HCT116 (cell line): ENCODE results near the gene MKNK1. TPM values are rescaled to one million over a fixed set of nuclear protein-coding genes. Genes with fewer than 3 reads are reported as not detected.

ENCODE experiments used
- ATAC-seq: fragments of 200-7000 bp; cut with Tn5 transposase; 2 replicates; pipeline ENCODE4 v1.9.1; 2020; ENCODE audit warnings: mild to moderate bottlenecking, moderate library complexity
- BruUV-seq: library from RNA; stranded (reverse); fragments of 400-500 nt; replicated peaks from 2 replicates; lab custom pipeline; 2021; lab: Mats Ljungman, UMichigan
- CTCF ChIA-PET: fragments of 300-600 bp; sonication (Branson Sonifier 250); formaldehyde crosslinking; loops from one replicate; lab custom pipeline; 2021; ENCODE audit warnings: antibody characterized with exemption; lab: Charles Lee
- POLR2A ChIA-PET: fragments of 300-600, 350-600 bp; sonication (Branson Sonifier 250); formaldehyde crosslinking; loops from one replicate; lab custom pipeline; 2021; ENCODE audit warnings: antibody characterized with exemption; lab: Charles Lee
- RAD21 ChIA-PET, 2 experiments: fragments of 300-600 bp; sonication (Branson Sonifier 250); formaldehyde crosslinking; loops; one replicate each; lab custom pipeline; 2023; ENCODE audit warnings: low total read pairs in 2 of 2; ENCODE audit not compliant: uncharacterized antibody in 2 of 2, unreplicated experiment in 2 of 2, low non-redundant PET in 1 of 2; lab: Charles Lee
- DNase-seq: peaks from one replicate; pipeline ENCODE4 v3.0.0-alpha.2; 2010; ENCODE audit warnings: low read depth, low spot score
- H2AFZ ChIP-seq: fragments of 200-600 bp; shearing (Covaris generic), sonication (generic); 2 replicates; pipeline ENCODE4 v1.6.1; 2017; ENCODE audit warnings: low read depth, mixed run types, mixed read lengths, antibody characterized with exemption, low read length; ENCODE audit not compliant: poor library complexity, severe bottlenecking
- H3K27ac ChIP-seq: 2 replicates; pipeline ENCODE4 v1.5.1; 2012; ENCODE audit warnings: low read depth, low read length
- H3K27me3 ChIP-seq: fragments of 200-600 bp; sonication (generic); 2 replicates; pipeline ENCODE4 v1.6.1; 2016; ENCODE audit warnings: mixed run types, low read length, mixed read lengths; ENCODE audit not compliant: insufficient read depth
- H3K36me3 ChIP-seq, 2 experiments: fragments of 200-500 bp in 1 of 2; fragments of 200-600 bp in 1 of 2; sonication (Bioruptor generic) in 1 of 2; sonication (generic) in 1 of 2; 2 replicates each; pipeline versions ENCODE4 v1.5.1 to v1.6.1; 2014 to 2016; ENCODE audit warnings: low read length in 2 of 2, inconsistent platforms in 1 of 2, mixed read lengths in 1 of 2, mixed run types in 1 of 2; ENCODE audit not compliant: insufficient read depth in 2 of 2, control insufficient read depth in 1 of 2
- H3K4me1 ChIP-seq, 2 experiments: fragments of 200-600 bp in 1 of 2; sonication (generic) in 1 of 2; 2 replicates each; pipeline versions ENCODE4 v1.5.1 to v1.6.1; 2012 to 2017; ENCODE audit warnings: low read length in 2 of 2, inconsistent platforms in 1 of 2, mild to moderate bottlenecking in 1 of 2, mixed read lengths in 1 of 2, mixed run types in 1 of 2, moderate library complexity in 1 of 2; ENCODE audit not compliant: insufficient read depth in 2 of 2, control insufficient read depth in 1 of 2
- H3K4me2 ChIP-seq: fragments of 200-600 bp; sonication (generic); 2 replicates; pipeline ENCODE4 v1.6.1; 2017; ENCODE audit warnings: mixed run types, low read length, mixed read lengths
- H3K4me3 ChIP-seq, 2 experiments: fragments of 200-600 bp in 1 of 2; sonication (generic) in 1 of 2; replicated peaks in 1 of 2; 2 replicates each; pipeline ENCODE4 v1.5.1; 2011 to 2016; ENCODE audit warnings: low read length in 2 of 2, control low read depth in 1 of 2, low read depth in 1 of 2, mild to moderate bottlenecking in 1 of 2, mixed read lengths in 1 of 2, mixed run types in 1 of 2
- H3K79me2 ChIP-seq: fragments of 200-600 bp; sonication (generic); 2 replicates; pipeline ENCODE4 v1.6.1; 2017; ENCODE audit warnings: mild to moderate bottlenecking, mixed run types, low read length, moderate library complexity, mixed read lengths; ENCODE audit not compliant: insufficient read depth
- H3K9ac ChIP-seq: fragments of 200-600 bp; sonication (generic); 2 replicates; pipeline ENCODE4 v1.6.1; 2016; ENCODE audit warnings: low read length, mixed read lengths
- H3K9me2 ChIP-seq: fragments of 200-600 bp; sonication (generic), shearing (Covaris generic); 2 replicates; pipeline ENCODE4 v1.6.1; 2017; ENCODE audit warnings: mixed run types, mild to moderate bottlenecking, moderate library complexity; ENCODE audit not compliant: insufficient read depth
- H3K9me3 ChIP-seq, 2 experiments: fragments of 200-500 bp in 1 of 2; fragments of 200-600 bp in 1 of 2; sonication (Bioruptor generic) in 1 of 2; sonication (generic) in 1 of 2; 2 replicates each; pipeline ENCODE4 v1.6.1; 2014 to 2017; ENCODE audit warnings: low read length in 2 of 2, mixed read lengths in 2 of 2, inconsistent platforms in 1 of 2, low read depth in 1 of 2, mild to moderate bottlenecking in 1 of 2, mixed run types in 1 of 2, moderate library complexity in 1 of 2; ENCODE audit not compliant: control insufficient read depth in 1 of 2, insufficient read depth in 1 of 2
- H4K20me1 ChIP-seq: fragments of 200-600 bp; sonication (generic), shearing (Covaris generic); 2 replicates; pipeline ENCODE4 v1.6.1; 2017; ENCODE audit warnings: mixed run types, mild to moderate bottlenecking, moderate library complexity; ENCODE audit not compliant: insufficient read depth
- POLR2A ChIP-seq: IDR thresholded peaks from 2 replicates; pipeline ENCODE4 v1.7.0; 2011; ENCODE audit warnings: borderline replicate concordance; ENCODE audit not compliant: insufficient read depth, insufficient read length; ENCODE audit errors: extremely low read depth
- POLR2AphosphoS5 ChIP-seq: IDR thresholded peaks from 2 replicates; pipeline ENCODE4 v1.6.1; 2011; ENCODE audit warnings: mild to moderate bottlenecking, low read depth, low read length, moderate library complexity
- RAD21 ChIP-seq: IDR thresholded peaks from 2 replicates; pipeline ENCODE4 v1.6.1; 2012; ENCODE audit warnings: low read depth, mild to moderate bottlenecking
- SP1 ChIP-seq: IDR thresholded peaks from 2 replicates; pipeline ENCODE4 v1.6.1; 2012; ENCODE audit warnings: low read depth
- YY1 ChIP-seq: IDR thresholded peaks from 2 replicates; pipeline ENCODE4 v1.6.1; 2011; ENCODE audit warnings: low read length, low read depth, moderate library complexity, mild to moderate bottlenecking; ENCODE audit not compliant: insufficient replicate concordance; ENCODE audit errors: extremely low read depth
- ZBTB33 ChIP-seq: IDR thresholded peaks from 2 replicates; pipeline ENCODE4 v1.6.1; 2011; ENCODE audit warnings: mild to moderate bottlenecking, low read length, moderate library complexity; ENCODE audit not compliant: insufficient replicate concordance; ENCODE audit errors: extremely low read depth
- ZFX ChIP-seq: fragments of 450-650 bp; IDR thresholded peaks from 2 replicates; pipeline ENCODE4 v1.6.1; 2017
- intact Hi-C: fragments of 100-400 bp; cut with micrococcal nuclease; formaldehyde crosslinking; loops from 2 replicates; pipeline ENCODE4 v1.10.0; 2022
- total RNA-seq: library from RNA; stranded (reverse); gene quantifications from one replicate; pipeline ENCODE4 v1.2.1, GENCODE V29; 2021; ENCODE audit not compliant: unreplicated experiment
- TF ChIP-seq, protein P1 (sequence below), 3 experiments: fragments of 200-600 bp in 1 of 3; sonication (generic) in 1 of 3; IDR thresholded peaks in 2 of 3; conservative IDR thresholded peaks in 1 of 3; 2 replicates each; pipeline ENCODE4 v1.5.1; 2012 to 2017; ENCODE audit warnings: low read depth in 2 of 3, low read length in 2 of 3, antibody characterized with exemption in 1 of 3, borderline replicate concordance in 1 of 3, control low read depth in 1 of 3, mild to moderate bottlenecking in 1 of 3, mixed read lengths in 1 of 3, mixed run types in 1 of 3, moderate library complexity in 1 of 3; ENCODE audit not compliant: insufficient read depth in 1 of 3

Gene MKNK1
- total RNA-seq, 1 experiment from 2014 or later = 30.9 TPM

DNA sequence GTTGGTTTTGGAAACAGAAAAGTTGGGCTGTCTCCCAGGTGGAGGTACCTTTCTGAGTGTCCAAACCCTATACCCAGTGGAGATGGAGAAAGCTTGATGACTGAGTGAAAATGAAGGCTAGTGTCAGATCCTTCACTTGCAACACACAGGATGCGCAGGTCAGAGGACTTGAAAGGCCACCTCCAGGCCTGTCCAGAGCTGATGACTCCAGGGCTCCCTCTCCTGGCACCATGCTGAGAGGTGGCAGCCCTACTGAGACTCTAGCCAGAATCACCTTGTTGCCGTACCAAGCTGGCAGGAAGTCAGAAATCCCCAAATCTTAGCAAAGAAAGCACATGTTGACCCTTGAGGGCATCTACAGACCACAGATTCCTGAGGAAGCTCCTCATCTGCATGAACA is 69.0 kb downstream of the MKNK1 start:
- H2AFZ ChIP-seq = peak overlapping the region; percentile 76
- POLR2A ChIA-PET = no interaction called here

More for the DNA sequence above, 69.0 kb downstream of the MKNK1 start:
- intact Hi-C loops = loop anchor here (5.0 kb wide), 1 partner anchor 192 kb away; no protein-coding TSS in a partner anchor
- CTCF ChIA-PET = interaction anchor here (0.8 to 2.5 kb wide), 9 partner anchors 9 to 129 kb away, joined by 3 to 18 read pairs (median 6); partner anchors contain the start of gene DMBX1
- no peak for TF ChIP-seq POLR2AphosphoS5
- TF ChIP-seq YY1 = peak; percentile 8
- TF ChIP-seq, protein P1, sequence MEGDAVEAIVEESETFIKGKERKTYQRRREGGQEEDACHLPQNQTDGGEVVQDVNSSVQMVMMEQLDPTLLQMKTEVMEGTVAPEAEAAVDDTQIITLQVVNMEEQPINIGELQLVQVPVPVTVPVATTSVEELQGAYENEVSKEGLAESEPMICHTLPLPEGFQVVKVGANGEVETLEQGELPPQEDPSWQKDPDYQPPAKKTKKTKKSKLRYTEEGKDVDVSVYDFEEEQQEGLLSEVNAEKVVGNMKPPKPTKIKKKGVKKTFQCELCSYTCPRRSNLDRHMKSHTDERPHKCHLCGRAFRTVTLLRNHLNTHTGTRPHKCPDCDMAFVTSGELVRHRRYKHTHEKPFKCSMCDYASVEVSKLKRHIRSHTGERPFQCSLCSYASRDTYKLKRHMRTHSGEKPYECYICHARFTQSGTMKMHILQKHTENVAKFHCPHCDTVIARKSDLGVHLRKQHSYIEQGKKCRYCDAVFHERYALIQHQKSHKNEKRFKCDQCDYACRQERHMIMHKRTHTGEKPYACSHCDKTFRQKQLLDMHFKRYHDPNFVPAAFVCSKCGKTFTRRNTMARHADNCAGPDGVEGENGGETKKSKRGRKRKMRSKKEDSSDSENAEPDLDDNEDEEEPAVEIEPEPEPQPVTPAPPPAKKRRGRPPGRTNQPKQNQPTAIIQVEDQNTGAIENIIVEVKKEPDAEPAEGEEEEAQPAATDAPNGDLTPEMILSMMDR (IDR thresholded peaks at IDR 0.05 in 2 of 3, conservative IDR thresholded peaks at IDR 0.05 in 1 of 3; ENCODE audit: borderline replicate concordance in 1 of 3, insufficient read depth in 1 of 3, low read depth in 2 of 3, low read length in 2 of 3) = peak; percentile 70 to 75 (median 75)
- TF ChIP-seq SP1 = no peak
- no peak for TF ChIP-seq ZBTB33
- peak; percentile 68 for TF ChIP-seq RAD21
- TF ChIP-seq ZFX = no peak
- TF ChIP-seq POLR2A = no peak
- H3K4me1 ChIP-seq = peaks cover 2 to 20% of the 10 kb centered on the region in 2 experiments; a peak in 3 of 4 replicates
- H3K9ac ChIP-seq = no peak overlapping the region
- no peak overlapping the region for H3K4me3 ChIP-seq
- BruUV-seq = no TSS peak
- no peak overlapping the region for H3K27ac ChIP-seq
- H3K27me3 ChIP-seq = 0 out of 2 replicates have a peak, but pooled peaks cover 3% of the 10 kb centered on the region
- ATAC-seq = peak; percentile 92
- RAD21 ChIA-PET = interaction anchor here in 1 of 2 experiments (0.7 to 1.6 kb wide), 2 partner anchors 57 to 88 kb away, joined by 3 to 4 read pairs; no protein-coding TSS in a partner anchor
- H3K9me2 ChIP-seq = no peaks in the 10 kb centered on the region
- no peaks in the 10 kb centered on the region for H4K20me1 ChIP-seq
- H3K9me3 ChIP-seq = no peaks in the 10 kb centered on the region
- no peaks in the 10 kb centered on the region for H3K79me2 ChIP-seq
- H3K36me3 ChIP-seq = no peaks in the 10 kb centered on the region
- H3K4me2 ChIP-seq = peak overlapping the region; percentile 44
- DNase-seq = peak; percentile 48
